ENCODE measurements around the gene TMEM250. TPM values are rescaled to one million over a fixed set of nuclear protein-coding genes. Genes with fewer than 3 reads are reported as not detected.

The TMEM250 gene
- total and polyA plus RNA-seq, 2 of the 4 experiments (the other 2 are of a cell fraction), result 14.0 to 17.5 TPM

DNA sequence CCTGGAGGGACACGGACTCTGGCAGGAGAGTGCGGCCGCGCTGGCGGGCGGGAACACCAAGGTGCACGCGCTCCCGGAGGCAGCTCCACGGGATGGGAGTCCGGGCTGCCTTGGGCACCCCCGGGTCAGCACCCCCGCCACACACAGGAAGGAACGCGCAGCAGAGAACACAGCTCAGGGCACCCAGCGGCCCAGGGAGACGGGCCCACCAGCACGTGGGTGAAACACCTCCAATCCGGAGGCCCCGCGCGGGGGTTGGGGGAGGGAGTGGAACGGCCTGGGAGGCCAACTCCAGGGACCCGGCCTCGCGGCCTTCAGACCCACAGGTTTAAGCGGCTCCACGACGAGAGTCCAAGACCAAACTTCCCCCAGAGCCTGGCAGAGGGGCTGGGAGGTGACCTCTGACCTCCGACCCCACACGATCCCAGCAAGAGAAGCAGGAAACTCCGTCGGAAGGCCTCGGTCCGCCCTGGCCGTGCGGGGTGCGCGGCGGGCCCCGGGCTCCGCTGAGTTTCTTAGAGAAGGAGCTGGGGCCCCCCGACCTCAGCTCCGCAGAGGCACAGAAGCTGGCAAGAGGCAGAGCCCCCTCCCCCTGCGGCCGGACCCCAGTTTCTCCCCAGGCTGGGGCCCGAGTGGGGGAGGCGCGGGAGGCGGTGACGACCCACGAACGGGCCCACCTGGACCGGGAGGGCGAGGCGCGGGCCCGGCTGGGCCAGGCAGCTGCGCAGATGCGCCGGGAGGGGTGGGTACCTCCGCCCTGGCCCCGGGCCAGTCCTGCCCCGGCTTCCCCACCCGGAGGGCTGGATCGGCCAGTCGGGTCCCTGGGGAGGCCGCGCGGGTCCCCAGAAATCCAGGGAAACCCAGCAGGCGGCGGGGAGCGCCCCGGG, 24.4 kb downstream of the TMEM250 start (continued):
- no peak for TF ChIP-seq FOS (IDR thresholded peaks at IDR 0.05; ENCODE audit: low read depth, low read length)
- TF ChIP-seq MXI1 (IDR thresholded peaks at IDR 0.05; ENCODE audit: borderline replicate concordance, low read depth, low read length), result 0 out of 2 replicates have a peak, but pooled peaks have one; percentile 23
- no peak for TF ChIP-seq RFX5 (IDR thresholded peaks at IDR 0.05; ENCODE audit: low read depth, low read length)

GRCh38 chr9:136093346-136093986, 25.2 kb downstream of the TMEM250 start:
- Histone ChIP-seq H4K8ac (ENCODE audit: low read depth in 2 of 2, low read length in 2 of 2) (peak overlapping the region in 1 of 2 experiments; percentile 47; a peak in 1 of 4 replicates), H3K27ac (ENCODE audit: insufficient read depth, low read length) (no peak overlapping the region), H3K4me1 (ENCODE audit: control insufficient read depth, insufficient read depth, low read length) (peaks cover 23% of the 10 kb centered on the region), H4K91ac (ENCODE audit: insufficient read depth, low read depth, low read length) (no peak overlapping the region; the same call in 1 of the 2 replicates), H3K14ac (replicated peaks; ENCODE audit: low read depth, low read length) (no peak overlapping the region), H3K9ac (ENCODE audit: low read depth, low read length) (peak overlapping the region; percentile 92), H3K79me1 (ENCODE audit: low read depth in 1 of 2, low read length in 2 of 2) (peaks cover 9 to 54% of the 10 kb centered on the region in 2 experiments), H4K5ac (ENCODE audit: low read depth, low read length) (no peak overlapping the region), H3K9me3 (ENCODE audit: control insufficient read depth, insufficient read depth, low read length) (no peaks in the 10 kb centered on the region), H2AK5ac (ENCODE audit: low read depth, low read length) (peak overlapping the region; percentile 47), H3K4ac (ENCODE audit: low read depth, low read length) (0 out of 2 replicates have a peak overlapping the region, but pooled peaks have one; percentile 15), H3K9me1 (ENCODE audit: insufficient read depth, low read length) (peaks cover 5% of the 10 kb centered on the region), H4K20me1 (ENCODE audit: insufficient read depth, low read length) (peaks cover 56% of the 10 kb centered on the region), H2AFZ (replicated peaks; ENCODE audit: low read length, poor library complexity) (no peak overlapping the region), H2AK9ac (replicated peaks; ENCODE audit: low read depth, low read length, poor library complexity) (peak overlapping the region; percentile 90), H2BK15ac (ENCODE audit: low read depth, low read length) (no peak overlapping the region), H3K4me3 (ENCODE audit: insufficient read depth, low read depth, low read length) (peak overlapping the region; percentile 94), H3K18ac (ENCODE audit: low read depth, low read length) (no peak overlapping the region; the same call in 1 of the 2 replicates), H3K4me2 (ENCODE audit: low read depth, low read length) (peak overlapping the region; percentile 94), H2BK20ac (ENCODE audit: low read depth, low read length) (no peak overlapping the region), H3K27me3 (ENCODE audit: control insufficient read depth, insufficient read depth, low read length) (no peaks in the 10 kb centered on the region), H3K56ac (ENCODE audit: extremely low read depth, insufficient read depth, low read length) (no peak overlapping the region), H3K36me3 (ENCODE audit: control insufficient read depth, insufficient read depth, low read length) (peaks cover 6% of the 10 kb centered on the region; the same call in 1 of the 2 replicates), H2BK5ac (ENCODE audit: low read depth, low read length, poor library complexity, severe bottlenecking) (no peak overlapping the region), H3K23ac (ENCODE audit: low read depth, low read length) (no peak overlapping the region), H2BK120ac (ENCODE audit: low read depth, low read length) (no peak overlapping the region)
- no TSS peak for BruUV-seq (replicated peaks)
- DNase-seq (no peak), ATAC-seq (ENCODE audit: low read depth) (no peak)
- ChIA-PET POLR2A (ENCODE audit: unreplicated experiment) (no interaction called here), CTCF (interaction anchor here (1.3 kb wide), 1 partner anchor 29 kb away, joined by 5 read pairs; no protein-coding TSS in a partner anchor)
- TF ChIP-seq, protein P1, sequence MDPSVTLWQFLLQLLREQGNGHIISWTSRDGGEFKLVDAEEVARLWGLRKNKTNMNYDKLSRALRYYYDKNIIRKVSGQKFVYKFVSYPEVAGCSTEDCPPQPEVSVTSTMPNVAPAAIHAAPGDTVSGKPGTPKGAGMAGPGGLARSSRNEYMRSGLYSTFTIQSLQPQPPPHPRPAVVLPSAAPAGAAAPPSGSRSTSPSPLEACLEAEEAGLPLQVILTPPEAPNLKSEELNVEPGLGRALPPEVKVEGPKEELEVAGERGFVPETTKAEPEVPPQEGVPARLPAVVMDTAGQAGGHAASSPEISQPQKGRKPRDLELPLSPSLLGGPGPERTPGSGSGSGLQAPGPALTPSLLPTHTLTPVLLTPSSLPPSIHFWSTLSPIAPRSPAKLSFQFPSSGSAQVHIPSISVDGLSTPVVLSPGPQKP (IDR thresholded peaks at IDR 0.05; ENCODE audit: borderline replicate concordance, low read depth, low read length), result no peak
- TF ChIP-seq RAD21 (IDR thresholded peaks at IDR 0.05; ENCODE audit: low read length) (no peak), POLR2A (IDR thresholded peaks at IDR 0.05; ENCODE audit: low read depth, low read length) (no peak), RCOR1 (IDR thresholded peaks at IDR 0.05; ENCODE audit: insufficient replicate concordance, low read length) (no peak), NFE2L2 (IDR thresholded peaks at IDR 0.05; ENCODE audit: low read depth, low read length) (no peak), MAZ (IDR thresholded peaks at IDR 0.05; ENCODE audit: borderline replicate concordance, low read depth, low read length) (no peak), FOS (IDR thresholded peaks at IDR 0.05; ENCODE audit: low read depth, low read length) (no peak), MAFK (IDR thresholded peaks at IDR 0.05; ENCODE audit: low read depth, low read length) (no peak)
- in situ Hi-C loops (cut with MboI; ENCODE audit: low sequenced_read_pairs), result no loop called here
- dilution Hi-C loops (cut with HindIII; ENCODE audit: low sequenced_read_pairs, unreplicated experiment), result no loop called here
- intact Hi-C loops (cut with micrococcal nuclease), result no loop called here
- WGBS, 2 experiments (ENCODE audit: extremely low coverage in 2 of 2, insufficient read length in 1 of 2), result 40% methylated on average over 1 of the region's 16 CpGs; no CpG with 5 or more reads in 1 of the 2 experiments

Measured in IMR-90 (cell line).